IMR-90 (cell line): ENCODE results near the gene LIX1. TPM values are rescaled to one million over a fixed set of nuclear protein-coding genes. Genes with fewer than 3 reads are reported as not detected.

ENCODE experiments used
- ATAC-seq: fragments of 200-7000 bp; cut with Tn5 transposase; 2 replicates; pipeline ENCODE4 v1.9.1; 2020; ENCODE audit warnings: low read depth, mild to moderate bottlenecking, moderate library complexity
- BruUV-seq: library from RNA; stranded (reverse); fragments of 400-500 nt; replicated peaks from 2 replicates; lab custom pipeline; 2021; lab: Mats Ljungman, UMichigan
- CTCF ChIA-PET: fragments of 300-600 bp; formaldehyde crosslinking; extraction: SDS; loops from one replicate; lab custom pipeline; 2021; ENCODE audit warnings: antibody characterized with exemption; lab: Yijun Ruan, JAX
- POLR2A ChIA-PET: fragments of 300-600 bp; sonication (Branson Sonifier 250); formaldehyde crosslinking; loops from one replicate; lab custom pipeline; 2022; ENCODE audit warnings: antibody characterized with exemption; ENCODE audit not compliant: unreplicated experiment; lab: Charles Lee
- DNase-seq: peaks from one replicate; pipeline ENCODE4 v3.0.0; 2013
- H2AFZ ChIP-seq: replicated peaks from 2 replicates; pipeline ENCODE3; 2013; ENCODE audit warnings: low read length, mild to moderate bottlenecking; ENCODE audit not compliant: poor library complexity
- H2AK5ac ChIP-seq: 2 replicates; pipeline ENCODE4 v1.6.1; 2013; ENCODE audit warnings: low read depth, low read length, inconsistent platforms
- H2AK9ac ChIP-seq: replicated peaks from 2 replicates; pipeline ENCODE3; 2013; ENCODE audit warnings: mild to moderate bottlenecking, low read depth, low read length, moderate library complexity; ENCODE audit not compliant: poor library complexity
- H2BK120ac ChIP-seq: 2 replicates; pipeline ENCODE4 v1.6.1; 2013; ENCODE audit warnings: low read depth, low read length, inconsistent platforms
- H2BK15ac ChIP-seq: 3 replicates; pipeline ENCODE4 v1.6.1; 2013; ENCODE audit warnings: low read depth, low read length, inconsistent platforms
- H2BK20ac ChIP-seq: 2 replicates; pipeline ENCODE4 v1.6.1; 2013; ENCODE audit warnings: low read depth, mild to moderate bottlenecking, inconsistent platforms, low read length, moderate library complexity
- H2BK5ac ChIP-seq: 2 replicates; pipeline ENCODE4 v1.6.1; 2013; ENCODE audit warnings: mild to moderate bottlenecking, low read depth, low read length, inconsistent platforms; ENCODE audit not compliant: poor library complexity, severe bottlenecking
- H3K14ac ChIP-seq: replicated peaks from 2 replicates; pipeline ENCODE4 v1.6.1; 2013; ENCODE audit warnings: low read depth, low read length, inconsistent platforms
- H3K18ac ChIP-seq: 2 replicates; pipeline ENCODE4 v1.6.1; 2013; ENCODE audit warnings: low read depth, low read length, control low read depth
- H3K23ac ChIP-seq: 2 replicates; pipeline ENCODE4 v1.6.1; 2013; ENCODE audit warnings: low read depth, low read length, inconsistent platforms
- H3K27ac ChIP-seq: 2 replicates; pipeline ENCODE4 v1.5.1; 2013; ENCODE audit warnings: mild to moderate bottlenecking, control low read depth, low read length; ENCODE audit not compliant: insufficient read depth
- H3K27me3 ChIP-seq: 2 replicates; pipeline ENCODE4 v1.6.1; 2013; ENCODE audit warnings: low read length; ENCODE audit not compliant: control insufficient read depth, insufficient read depth
- H3K36me3 ChIP-seq: 2 replicates; pipeline ENCODE4 v1.6.1; 2013; ENCODE audit warnings: low read length, mixed read lengths; ENCODE audit not compliant: control insufficient read depth, insufficient read depth
- H3K4ac ChIP-seq: 2 replicates; pipeline ENCODE4 v1.6.1; 2013; ENCODE audit warnings: low read depth, low read length, inconsistent platforms
- H3K4me1 ChIP-seq: 2 replicates; pipeline ENCODE4 v1.6.1; 2013; ENCODE audit warnings: low read length, mixed read lengths; ENCODE audit not compliant: control insufficient read depth, insufficient read depth
- H3K4me2 ChIP-seq: 2 replicates; pipeline ENCODE4 v1.6.1; 2013; ENCODE audit warnings: low read depth, mild to moderate bottlenecking, control low read depth, low read length, moderate library complexity
- H3K4me3 ChIP-seq: 2 replicates; pipeline ENCODE4 v1.5.1; 2013; ENCODE audit warnings: low read depth, mild to moderate bottlenecking, control low read depth, low read length, moderate library complexity; ENCODE audit not compliant: insufficient read depth
- H3K56ac ChIP-seq: 2 replicates; pipeline ENCODE4 v1.6.1; 2013; ENCODE audit warnings: low read length, inconsistent platforms; ENCODE audit not compliant: insufficient read depth; ENCODE audit errors: extremely low read depth
- H3K79me1 ChIP-seq, 2 experiments: 2 replicates each; pipeline ENCODE4 v1.6.1; 2013; ENCODE audit warnings: low read length in 2 of 2, inconsistent platforms in 1 of 2, low read depth in 1 of 2
- H3K9ac ChIP-seq: 2 replicates; pipeline ENCODE4 v1.6.1; 2013; ENCODE audit warnings: low read depth, low read length, control low read depth
- H3K9me1 ChIP-seq: 2 replicates; pipeline ENCODE4 v1.6.1; 2013; ENCODE audit warnings: low read length, inconsistent platforms; ENCODE audit not compliant: insufficient read depth
- H3K9me3 ChIP-seq: 2 replicates; pipeline ENCODE4 v1.6.1; 2013; ENCODE audit warnings: low read length; ENCODE audit not compliant: control insufficient read depth, insufficient read depth
- H4K20me1 ChIP-seq: 2 replicates; pipeline ENCODE4 v1.6.1; 2013; ENCODE audit warnings: low read length, inconsistent platforms; ENCODE audit not compliant: insufficient read depth
- H4K5ac ChIP-seq: 2 replicates; pipeline ENCODE4 v1.6.1; 2013; ENCODE audit warnings: mild to moderate bottlenecking, low read depth, low read length, control low read depth
- H4K8ac ChIP-seq, 2 experiments: 2 replicates each; pipeline ENCODE4 v1.6.1; 2013; ENCODE audit warnings: low read depth in 2 of 2, low read length in 2 of 2, control low read depth in 1 of 2, inconsistent platforms in 1 of 2
- H4K91ac ChIP-seq: 2 replicates; pipeline ENCODE4 v1.6.1; 2013; ENCODE audit warnings: low read depth, low read length, inconsistent platforms; ENCODE audit not compliant: insufficient read depth
- BHLHE40 ChIP-seq: fragments of 150-350 bp; IDR thresholded peaks from 2 replicates; pipeline ENCODE4 v1.6.1; 2016; ENCODE audit warnings: mild to moderate bottlenecking, low read depth, low read length
- CHD1 ChIP-seq: IDR thresholded peaks from 2 replicates; pipeline ENCODE4 v1.6.1; 2012; ENCODE audit warnings: low read depth, low read length, improper control_type of control experiment
- FOS ChIP-seq: fragments of 150-350 bp; IDR thresholded peaks from 2 replicates; pipeline ENCODE4 v1.6.1; 2016; ENCODE audit warnings: low read depth, low read length
- MAZ ChIP-seq: IDR thresholded peaks from 2 replicates; pipeline ENCODE4 v1.6.1; 2012; ENCODE audit warnings: low read depth, mild to moderate bottlenecking, low read length, improper control_type of control experiment, moderate library complexity, borderline replicate concordance
- MXI1 ChIP-seq: IDR thresholded peaks from 2 replicates; pipeline ENCODE4 v1.6.1; 2012; ENCODE audit warnings: low read depth, mild to moderate bottlenecking, low read length, moderate library complexity, borderline replicate concordance
- NFE2L2 ChIP-seq: fragments of 150-350 bp; IDR thresholded peaks from 2 replicates; pipeline ENCODE4 v1.6.1; 2016; ENCODE audit warnings: low read depth, mild to moderate bottlenecking, low read length
- POLR2A ChIP-seq: IDR thresholded peaks from 2 replicates; pipeline ENCODE4 v1.6.1; 2012; ENCODE audit warnings: mild to moderate bottlenecking, low read depth, low read length
- RAD21 ChIP-seq: IDR thresholded peaks from 2 replicates; pipeline ENCODE4 v1.6.1; 2012; ENCODE audit warnings: low read length, improper control_type of control experiment
- RCOR1 ChIP-seq: IDR thresholded peaks from 2 replicates; pipeline ENCODE4 v1.6.1; 2012; ENCODE audit warnings: mild to moderate bottlenecking, low read length, improper control_type of control experiment; ENCODE audit not compliant: insufficient replicate concordance
- RFX5 ChIP-seq: IDR thresholded peaks from 2 replicates; pipeline ENCODE4 v1.8.0; 2012; ENCODE audit warnings: low read depth, mild to moderate bottlenecking, low read length, moderate library complexity
- SMC3 ChIP-seq: fragments of 150-350 bp; IDR thresholded peaks from 2 replicates; pipeline ENCODE4 v1.6.1; 2016; ENCODE audit warnings: low read depth, mild to moderate bottlenecking, antibody characterized with exemption, low read length, moderate library complexity
- WGBS, 2 experiments: methylation state at CpG; one replicate each; pipeline versions ENCODE4 v1.1.5 to v1.1.7; 2013; ENCODE audit warnings: missing lambda C conversion rate in 2 of 2; ENCODE audit not compliant: insufficient read length in 1 of 2; ENCODE audit errors: extremely low coverage in 2 of 2; 5-methylcytosine and 5-hydroxymethylcytosine counted together
- dilution Hi-C: fragments of 300-500 bp; cut with HindIII; formaldehyde crosslinking; loops from one replicate; pipeline ENCODE4 v1.14.3; 2018; ENCODE audit warnings: low sequenced_read_pairs; ENCODE audit not compliant: unreplicated experiment
- in situ Hi-C: fragments of 300-500 bp; cut with MboI; formaldehyde crosslinking; loops from 3 replicates; pipeline ENCODE4 v1.14.3; 2019; ENCODE audit warnings: low sequenced_read_pairs, inconsistent platforms, mixed read lengths
- intact Hi-C: fragments of 100-400 bp; cut with micrococcal nuclease; formaldehyde crosslinking; loops from 2 replicates; pipeline ENCODE4 v1.10.0; 2022
- polyA plus RNA-seq, 3 experiments: library from polyadenylated mRNA; depleted of rRNA; stranded (reverse); fragments of >200 nt; gene quantifications; 2 replicates each; pipeline ENCODE4 v1.2.3, GENCODE V29; 2012; ENCODE audit warnings: low replicate concordance in 1 of 3
- total RNA-seq: library from RNA; depleted of rRNA; stranded (reverse); fragments of >200 nt; gene quantifications from 2 replicates; pipeline ENCODE4 v1.2.3, GENCODE V29; 2012
- TF ChIP-seq, protein P1 (sequence below): fragments of 150-350 bp; IDR thresholded peaks from 2 replicates; pipeline ENCODE4 v1.6.1; 2017; ENCODE audit warnings: mild to moderate bottlenecking, antibody characterized with exemption, low read length, low read depth
- TF ChIP-seq, protein P2 (sequence below): conservative IDR thresholded peaks from 2 replicates; pipeline ENCODE4 v1.5.1; 2012; ENCODE audit warnings: mild to moderate bottlenecking, low read depth, low read length, improper control_type of control experiment

The LIX1 gene
- total and polyA plus RNA-seq, 2 of the 4 experiments (the other 2 are of a cell fraction): not detected

- no peaks in the 10 kb centered on the region for H3K4me1 ChIP-seq
- H3K4ac ChIP-seq: no peak overlapping the region
- TF ChIP-seq CHD1 (no peak), MXI1 (no peak), RFX5 (no peak), NFE2L2 (no peak), POLR2A (no peak), RCOR1 (no peak), SMC3 (no peak), MAZ (no peak), FOS (no peak), RAD21 (no peak), BHLHE40 (no peak)
- TF ChIP-seq, protein P1, sequence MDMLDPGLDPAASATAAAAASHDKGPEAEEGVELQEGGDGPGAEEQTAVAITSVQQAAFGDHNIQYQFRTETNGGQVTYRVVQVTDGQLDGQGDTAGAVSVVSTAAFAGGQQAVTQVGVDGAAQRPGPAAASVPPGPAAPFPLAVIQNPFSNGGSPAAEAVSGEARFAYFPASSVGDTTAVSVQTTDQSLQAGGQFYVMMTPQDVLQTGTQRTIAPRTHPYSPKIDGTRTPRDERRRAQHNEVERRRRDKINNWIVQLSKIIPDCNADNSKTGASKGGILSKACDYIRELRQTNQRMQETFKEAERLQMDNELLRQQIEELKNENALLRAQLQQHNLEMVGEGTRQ: no peak
- TF ChIP-seq, protein P2, sequence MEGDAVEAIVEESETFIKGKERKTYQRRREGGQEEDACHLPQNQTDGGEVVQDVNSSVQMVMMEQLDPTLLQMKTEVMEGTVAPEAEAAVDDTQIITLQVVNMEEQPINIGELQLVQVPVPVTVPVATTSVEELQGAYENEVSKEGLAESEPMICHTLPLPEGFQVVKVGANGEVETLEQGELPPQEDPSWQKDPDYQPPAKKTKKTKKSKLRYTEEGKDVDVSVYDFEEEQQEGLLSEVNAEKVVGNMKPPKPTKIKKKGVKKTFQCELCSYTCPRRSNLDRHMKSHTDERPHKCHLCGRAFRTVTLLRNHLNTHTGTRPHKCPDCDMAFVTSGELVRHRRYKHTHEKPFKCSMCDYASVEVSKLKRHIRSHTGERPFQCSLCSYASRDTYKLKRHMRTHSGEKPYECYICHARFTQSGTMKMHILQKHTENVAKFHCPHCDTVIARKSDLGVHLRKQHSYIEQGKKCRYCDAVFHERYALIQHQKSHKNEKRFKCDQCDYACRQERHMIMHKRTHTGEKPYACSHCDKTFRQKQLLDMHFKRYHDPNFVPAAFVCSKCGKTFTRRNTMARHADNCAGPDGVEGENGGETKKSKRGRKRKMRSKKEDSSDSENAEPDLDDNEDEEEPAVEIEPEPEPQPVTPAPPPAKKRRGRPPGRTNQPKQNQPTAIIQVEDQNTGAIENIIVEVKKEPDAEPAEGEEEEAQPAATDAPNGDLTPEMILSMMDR: no peak
- DNase-seq (no peak), ATAC-seq (no peak)
- BruUV-seq: no TSS peak
- no peaks in the 10 kb centered on the region for H3K9me3 ChIP-seq
- H2AK9ac ChIP-seq: no peak overlapping the region
- H3K14ac ChIP-seq: no peak overlapping the region
- no peak overlapping the region for H4K8ac ChIP-seq
- no peak overlapping the region for H2BK120ac ChIP-seq
- H3K27me3 ChIP-seq: peaks cover 35% of the 10 kb centered on the region
- no peak overlapping the region for H2AFZ ChIP-seq
- intact Hi-C loops: no loop called here
- no peak overlapping the region for H2BK20ac ChIP-seq
- in situ Hi-C loops: no loop called here
- H3K18ac ChIP-seq: no peak overlapping the region
- no peak overlapping the region for H2AK5ac ChIP-seq
- no peak overlapping the region for H3K4me3 ChIP-seq
- no peak overlapping the region for H3K9ac ChIP-seq
- no peaks in the 10 kb centered on the region for H3K79me1 ChIP-seq
- no peak overlapping the region for H4K91ac ChIP-seq
- H2BK15ac ChIP-seq: no peak overlapping the region
- no CpG with 5 or more reads among the region's 7 CpGs for WGBS, 2 experiments
- no peak overlapping the region for H2BK5ac ChIP-seq
- peaks cover under 1% of the 10 kb centered on the region; the same call in 1 of the 2 replicates for H3K9me1 ChIP-seq
- H3K23ac ChIP-seq: no peak overlapping the region
- H4K5ac ChIP-seq: no peak overlapping the region
- H3K27ac ChIP-seq: no peak overlapping the region
- ChIA-PET POLR2A (no interaction called here), CTCF (no interaction called here)
- dilution Hi-C loops: no loop called here
- no peaks in the 10 kb centered on the region for H3K36me3 ChIP-seq
- no peaks in the 10 kb centered on the region for H4K20me1 ChIP-seq
- H3K4me2 ChIP-seq: no peak overlapping the region
- no peak overlapping the region for H3K56ac ChIP-seq
These were observed 35.1 kb downstream of the LIX1 start for GRCh38 chr5:97107318-97107717.
